AG09319 (cell line): Measurements from ENCODE around the gene HGD.

Source experiments
- DNase-seq: peaks from one replicate; pipeline ENCODE4 v3.0.0-alpha.2; 2010; ENCODE audit warnings: low read depth; ENCODE audit errors: extremely low read depth
- CTCF ChIP-seq: IDR thresholded peaks from 2 replicates; pipeline ENCODE4 v1.5.1; 2011; ENCODE audit warnings: low read depth, mild to moderate bottlenecking, inconsistent platforms, low read length, moderate library complexity

HGD gene

GRCh38 chr3:120615847-120616609 is 66.0 kb downstream of the HGD start:
- TF ChIP-seq CTCF, result no peak
- DNase-seq, result peak; percentile 4

- no peak for TF ChIP-seq CTCF
- DNase-seq, result no peak
Observed at GRCh38 chr3:120614765-120615164, 67.3 kb downstream of the HGD start.

GRCh38 chr3:120608506-120608905 is 73.5 kb downstream of the HGD start:
- no peak for TF ChIP-seq CTCF
- DNase-seq, result no peak

- TF ChIP-seq CTCF, result no peak
Observed at GRCh38 chr3:120604784-120605183, 77.3 kb downstream of the HGD start.

GRCh38 chr3:120604382-120604781 is 77.7 kb downstream of the HGD start:
- TF ChIP-seq CTCF, result no peak
- DNase-seq, result no peak

More at GRCh38 chr3:120604784-120605183, 77.3 kb downstream of the HGD start:
- no peak for DNase-seq

GRCh38 chr3:120602682-120603081 is 79.4 kb downstream of the HGD start:
- DNase-seq, result no peak
- no peak for TF ChIP-seq CTCF

- DNase-seq, result no peak
- TF ChIP-seq CTCF, result no peak
Observed at GRCh38 chr3:120601554-120601953, 80.5 kb downstream of the HGD start.
